H1 (cell line): ENCODE results near the gene ZMYM4. TPM values are rescaled to one million over a fixed set of nuclear protein-coding genes. Genes with fewer than 3 reads are reported as not detected.

ENCODE experiments used
- BCL11A ChIP-seq, 2 experiments: IDR thresholded peaks; one replicate each; pipeline ENCODE4 v1.6.1; 2011; ENCODE audit warnings: low read depth in 2 of 2, low read length in 2 of 2, mild to moderate bottlenecking in 2 of 2
- CHD7 ChIP-seq: fragments of 300-600 bp; sonication (generic); IDR thresholded peaks from 2 replicates; pipeline ENCODE4 v1.7.1; 2012; ENCODE audit warnings: low read length, moderate library complexity, mild to moderate bottlenecking, inconsistent platforms; ENCODE audit not compliant: insufficient replicate concordance
- CREB1 ChIP-seq: IDR thresholded peaks from 2 replicates; pipeline ENCODE4 v1.6.1; 2012; ENCODE audit warnings: inconsistent platforms
- JUND ChIP-seq: IDR thresholded peaks from 2 replicates; pipeline ENCODE4 v1.6.1; 2011; ENCODE audit warnings: mild to moderate bottlenecking, improper control_type of control experiment, low read length
- MAFK ChIP-seq: IDR thresholded peaks from 2 replicates; pipeline ENCODE4 v1.6.1; 2012; ENCODE audit warnings: low read depth, mild to moderate bottlenecking, improper control_type of control experiment, low read length
- POLR2AphosphoS5 ChIP-seq: IDR thresholded peaks from 2 replicates; pipeline ENCODE4 v1.6.1; 2011; ENCODE audit warnings: low read depth, low read length
- SIRT6 ChIP-seq: IDR thresholded peaks from one replicate; pipeline ENCODE4 v1.7.1; 2012; ENCODE audit warnings: low read length, inconsistent platforms
- USF2 ChIP-seq: IDR thresholded peaks from 2 replicates; pipeline ENCODE4 v1.6.1; 2011; ENCODE audit warnings: low read length, improper control_type of control experiment
- polyA plus RNA-seq, 7 experiments: library from polyadenylated mRNA; depleted of rRNA in 3 of 7; stranded (reverse) in 5 of 7; unstranded in 2 of 7; fragments of >200 nt in 5 of 7; fragments of 200-250 nt in 2 of 7; gene quantifications; 1 replicate in 5 of 7; 2 replicates in 1 of 7; 4 replicates in 1 of 7; pipeline versions ENCODE4 v1.2.1 to v1.2.3, GENCODE V29; 2011 to 2013; ENCODE audit warnings: missing spikeins in 2 of 7, mixed read lengths in 2 of 7
- total RNA-seq: library from RNA; stranded (reverse); fragmentation: NEBNext Ultra II Directional; extraction: Animal tissue kit (Norgen Biotek cat#: 25700); gene quantifications from 2 replicates; pipeline ENCODE4 v1.2.1, GENCODE V29; 2021

ZMYM4 gene
- total and polyA plus RNA-seq, 2 of the 8 experiments (the other 6 are each of a cell fraction or from before 2014, with no cell fraction given), result 16.7 to 81.3 TPM

GRCh38 chr1:35266306-35266705, 2.2 kb upstream of the ZMYM4 start (continued):
- no peak for TF ChIP-seq USF2
- TF ChIP-seq POLR2AphosphoS5, result no peak
- no peak for TF ChIP-seq MAFK
- no peak for TF ChIP-seq CREB1
- TF ChIP-seq JUND, result no peak
- TF ChIP-seq CHD7, result no peak
- no peak for TF ChIP-seq SIRT6
- TF ChIP-seq BCL11A (IDR thresholded peaks at IDR 0.05; ENCODE audit: low read depth in 2 of 2, low read length in 2 of 2), result no peak
